ENCODE data around the gene SULT1B1. TPM values are rescaled to one million over a fixed set of nuclear protein-coding genes. Genes with fewer than 3 reads are reported as not detected.

Gene SULT1B1
- total RNA-seq, 1 donor from 2014 or later = 0.11 TPM

DNA sequence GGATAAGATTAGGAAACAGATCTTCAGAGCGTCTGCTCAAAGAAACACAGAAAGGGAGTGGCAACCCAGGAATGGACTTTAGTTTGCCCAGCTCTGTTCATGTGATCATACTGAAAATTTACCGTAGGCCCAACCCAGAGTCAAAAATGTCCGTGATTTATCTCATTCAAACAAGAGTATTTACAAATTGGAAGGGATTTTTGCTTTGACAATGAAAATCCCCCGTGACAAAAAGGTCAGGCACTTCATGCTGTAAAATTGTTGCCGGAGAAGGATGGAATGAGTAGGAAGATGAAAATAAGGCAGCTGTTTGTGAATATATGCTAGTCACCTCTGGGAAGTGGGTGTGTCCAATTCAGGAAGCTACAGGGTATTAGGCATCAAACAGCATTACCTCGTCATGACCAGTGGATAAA, 1.2 kb downstream of the SULT1B1 start:
- Histone ChIP-seq H3K36me3 (ENCODE audit: insufficient read depth, low read length) (no peaks in the 10 kb centered on the region), H3K79me2 (ENCODE audit: insufficient read depth, low read length) (no peaks in the 10 kb centered on the region), H3K9me3 (ENCODE audit: insufficient read depth, low read depth, low read length) (no peaks in the 10 kb centered on the region), H3K4me1 (ENCODE audit: insufficient read depth, low read length) (peaks cover 4% of the 10 kb centered on the region), H3K27ac (ENCODE audit: low read depth, low read length) (no peak overlapping the region), H3K9ac (ENCODE audit: low read length) (no peak overlapping the region), H4K20me1 (ENCODE audit: insufficient read depth, low read length) (no peaks in the 10 kb centered on the region), H3K4me2 (ENCODE audit: low read length) (no peak overlapping the region), H2AFZ (ENCODE audit: low read depth, low read length) (no peak overlapping the region), H3K4me3 (ENCODE audit: insufficient read depth, low read depth, low read length) (no peak overlapping the region), H3K27me3 (ENCODE audit: insufficient read depth, low read length) (no peaks in the 10 kb centered on the region)
- no peak for FAIRE-seq
- H3K27me3 Mint-ChIP-seq (ENCODE audit: low read depth, unreplicated experiment) = no peaks in the 10 kb centered on the region
- TF ChIP-seq EZH2 (IDR thresholded peaks at IDR 0.05; ENCODE audit: insufficient read depth, low read length) = no peak
- TF ChIP-seq, protein P1, sequence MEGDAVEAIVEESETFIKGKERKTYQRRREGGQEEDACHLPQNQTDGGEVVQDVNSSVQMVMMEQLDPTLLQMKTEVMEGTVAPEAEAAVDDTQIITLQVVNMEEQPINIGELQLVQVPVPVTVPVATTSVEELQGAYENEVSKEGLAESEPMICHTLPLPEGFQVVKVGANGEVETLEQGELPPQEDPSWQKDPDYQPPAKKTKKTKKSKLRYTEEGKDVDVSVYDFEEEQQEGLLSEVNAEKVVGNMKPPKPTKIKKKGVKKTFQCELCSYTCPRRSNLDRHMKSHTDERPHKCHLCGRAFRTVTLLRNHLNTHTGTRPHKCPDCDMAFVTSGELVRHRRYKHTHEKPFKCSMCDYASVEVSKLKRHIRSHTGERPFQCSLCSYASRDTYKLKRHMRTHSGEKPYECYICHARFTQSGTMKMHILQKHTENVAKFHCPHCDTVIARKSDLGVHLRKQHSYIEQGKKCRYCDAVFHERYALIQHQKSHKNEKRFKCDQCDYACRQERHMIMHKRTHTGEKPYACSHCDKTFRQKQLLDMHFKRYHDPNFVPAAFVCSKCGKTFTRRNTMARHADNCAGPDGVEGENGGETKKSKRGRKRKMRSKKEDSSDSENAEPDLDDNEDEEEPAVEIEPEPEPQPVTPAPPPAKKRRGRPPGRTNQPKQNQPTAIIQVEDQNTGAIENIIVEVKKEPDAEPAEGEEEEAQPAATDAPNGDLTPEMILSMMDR (IDR thresholded peaks at IDR 0.05; ENCODE audit: insufficient read depth, low read depth, low read length) = no peak
- DNase-seq (ENCODE audit: low read depth) = no peak
- no peak overlapping the region for H3K4me3 Mint-ChIP-seq (ENCODE audit: unreplicated experiment)
- no peak overlapping the region for H3K27ac Mint-ChIP-seq (ENCODE audit: unreplicated experiment)
- H3K4me1 Mint-ChIP-seq (ENCODE audit: low read depth, unreplicated experiment) = peaks cover 5% of the 10 kb centered on the region
- H3K9me3 Mint-ChIP-seq (ENCODE audit: unreplicated experiment) = no peaks in the 10 kb centered on the region
- peaks cover 1% of the 10 kb centered on the region for H3K36me3 Mint-ChIP-seq (ENCODE audit: low read depth, unreplicated experiment)

DNA sequence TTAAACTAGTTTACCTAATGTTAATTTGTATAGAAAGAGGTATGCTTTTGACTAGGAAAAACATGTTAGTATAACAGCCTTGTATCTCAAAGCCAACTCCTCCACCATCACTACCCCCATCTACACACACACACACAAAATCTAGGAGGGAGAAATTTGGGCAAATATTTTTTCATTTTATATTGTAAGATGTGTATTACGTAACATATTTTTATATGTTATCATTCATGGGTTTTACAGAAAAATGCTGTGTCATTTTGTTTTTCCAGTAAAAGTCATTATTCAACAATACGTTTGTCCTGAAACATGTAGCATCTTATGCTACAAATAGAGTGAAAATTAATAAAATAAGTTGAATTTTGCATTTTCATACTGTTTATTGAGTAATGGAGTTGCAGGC, 3.0 kb downstream of the SULT1B1 start:
- Mint-ChIP-seq H3K4me3 (ENCODE audit: unreplicated experiment) (no peak overlapping the region), H3K27ac (ENCODE audit: unreplicated experiment) (no peak overlapping the region), H3K4me1 (ENCODE audit: low read depth, unreplicated experiment) (peaks cover 5% of the 10 kb centered on the region), H3K27me3 (ENCODE audit: low read depth, unreplicated experiment) (no peaks in the 10 kb centered on the region), H3K9me3 (ENCODE audit: unreplicated experiment) (no peaks in the 10 kb centered on the region), H3K36me3 (ENCODE audit: low read depth, unreplicated experiment) (peaks cover 1% of the 10 kb centered on the region)
- Histone ChIP-seq H3K36me3 (ENCODE audit: insufficient read depth, low read length) (no peaks in the 10 kb centered on the region), H2AFZ (ENCODE audit: low read depth, low read length) (no peak overlapping the region), H3K4me3 (ENCODE audit: insufficient read depth, low read depth, low read length) (no peak overlapping the region), H3K9me3 (ENCODE audit: insufficient read depth, low read depth, low read length) (no peaks in the 10 kb centered on the region), H3K4me2 (ENCODE audit: low read length) (no peak overlapping the region), H3K79me2 (ENCODE audit: insufficient read depth, low read length) (no peaks in the 10 kb centered on the region), H3K9ac (ENCODE audit: low read length) (no peak overlapping the region), H3K27me3 (ENCODE audit: insufficient read depth, low read length) (no peaks in the 10 kb centered on the region), H4K20me1 (ENCODE audit: insufficient read depth, low read length) (no peaks in the 10 kb centered on the region), H3K4me1 (ENCODE audit: insufficient read depth, low read length) (peaks cover 4% of the 10 kb centered on the region), H3K27ac (ENCODE audit: low read depth, low read length) (no peak overlapping the region)
- TF ChIP-seq, protein P1 (IDR thresholded peaks at IDR 0.05; ENCODE audit: insufficient read depth, low read depth, low read length) = no peak
- TF ChIP-seq EZH2 (IDR thresholded peaks at IDR 0.05; ENCODE audit: insufficient read depth, low read length) = no peak
- FAIRE-seq = no peak
- no peak for DNase-seq (ENCODE audit: low read depth)

DNA sequence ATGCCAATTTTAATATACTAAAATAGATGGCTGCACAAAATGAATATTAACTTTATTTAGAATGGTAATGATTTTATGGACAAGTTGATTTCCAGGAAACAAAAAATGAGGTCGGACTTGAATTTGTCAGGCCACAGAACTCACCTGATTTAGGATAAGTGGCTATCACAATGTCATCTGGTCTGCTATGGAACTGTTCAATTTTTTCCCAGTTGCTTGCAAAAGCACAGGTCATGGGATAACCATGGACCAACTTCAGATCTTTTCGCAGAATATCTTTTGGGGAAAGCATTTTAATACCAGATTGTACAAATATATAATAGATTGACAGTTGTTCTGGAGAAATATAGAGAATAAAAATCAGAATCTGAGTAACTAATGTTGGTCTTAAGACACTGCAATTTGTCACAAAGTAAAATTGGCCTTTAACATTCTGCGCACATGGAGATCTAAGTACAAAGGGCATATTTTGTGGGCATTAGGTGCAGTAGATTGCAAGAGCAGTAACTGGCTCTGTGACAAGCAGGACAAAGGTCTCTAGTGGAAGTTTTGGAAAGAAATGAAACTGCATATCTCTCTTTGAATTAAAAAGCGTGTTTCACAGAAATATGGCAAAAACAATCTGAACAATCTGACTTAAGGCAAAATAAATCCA, 5.4 kb downstream of the SULT1B1 start:
- no peaks in the 10 kb centered on the region for H3K79me2 ChIP-seq (ENCODE audit: insufficient read depth, low read length)
- FAIRE-seq (no peak), DNase-seq (ENCODE audit: low read depth) (no peak)
- no peaks in the 10 kb centered on the region for H3K4me1 ChIP-seq (ENCODE audit: insufficient read depth, low read length)
- Mint-ChIP-seq H3K27me3 (ENCODE audit: low read depth, unreplicated experiment) (no peaks in the 10 kb centered on the region), H3K27ac (ENCODE audit: unreplicated experiment) (no peak overlapping the region), H3K36me3 (ENCODE audit: low read depth, unreplicated experiment) (no peaks in the 10 kb centered on the region), H3K9me3 (ENCODE audit: unreplicated experiment) (peaks cover 3% of the 10 kb centered on the region), H3K4me1 (ENCODE audit: low read depth, unreplicated experiment) (no peaks in the 10 kb centered on the region), H3K4me3 (ENCODE audit: unreplicated experiment) (no peak overlapping the region)
- no peaks in the 10 kb centered on the region for H3K36me3 ChIP-seq (ENCODE audit: insufficient read depth, low read length)
- H3K4me3 ChIP-seq (ENCODE audit: insufficient read depth, low read depth, low read length) = no peak overlapping the region
- H3K27me3 ChIP-seq (ENCODE audit: insufficient read depth, low read length) = no peaks in the 10 kb centered on the region
- no peaks in the 10 kb centered on the region for H4K20me1 ChIP-seq (ENCODE audit: insufficient read depth, low read length)
- H2AFZ ChIP-seq (ENCODE audit: low read depth, low read length) = no peak overlapping the region
- TF ChIP-seq, protein P1 (IDR thresholded peaks at IDR 0.05; ENCODE audit: insufficient read depth, low read depth, low read length) = no peak
- no peak for TF ChIP-seq EZH2 (IDR thresholded peaks at IDR 0.05; ENCODE audit: insufficient read depth, low read length)
- no peak overlapping the region for H3K27ac ChIP-seq (ENCODE audit: low read depth, low read length)
- H3K4me2 ChIP-seq (ENCODE audit: low read length) = no peak overlapping the region
- H3K9me3 ChIP-seq (ENCODE audit: insufficient read depth, low read depth, low read length) = no peaks in the 10 kb centered on the region
- H3K9ac ChIP-seq (ENCODE audit: low read length) = no peak overlapping the region

Measured in astrocyte (in vitro differentiated cells and primary cell).